Activated B cell treated with CpG ODN at 0.5 μM for 24 hours (primary cell): ENCODE measurements around the gene NDUFC1. TPM values are rescaled to one million over a fixed set of nuclear protein-coding genes. Genes with fewer than 3 reads are reported as not detected.

ENCODE experiments used
- ATAC-seq: fragments of 200-7000 bp; cut with Tn5 transposase; one replicate; pipeline ENCODE4 v1.10.0; 2021; ENCODE audit warnings: low read depth, mild to moderate bottlenecking, moderate library complexity
- CTCF ChIA-PET: fragments of 350-600 bp; sonication (Branson Sonifier 250); formaldehyde crosslinking; loops from one replicate; lab custom pipeline; 2021; ENCODE audit warnings: antibody characterized with exemption; lab: Charles Lee
- POLR2A ChIA-PET: fragments of 350-600 bp; sonication (Branson Sonifier 250); formaldehyde crosslinking; loops from one replicate; lab custom pipeline; 2021; ENCODE audit warnings: antibody characterized with exemption; lab: Charles Lee
- DNase-seq: peaks from one replicate; pipeline ENCODE4 v3.0.0; 2022
- H3K27ac Mint-ChIP-seq: one replicate; pipeline ENCODE4 v1.8.0; 2020; ENCODE audit warnings: mixed read lengths
- H3K27me3 Mint-ChIP-seq: one replicate; pipeline ENCODE4 v1.8.0; 2021; ENCODE audit warnings: mixed read lengths
- H3K36me3 Mint-ChIP-seq: one replicate; pipeline ENCODE4 v1.8.0; 2021; ENCODE audit warnings: low read depth, mixed read lengths
- H3K4me1 Mint-ChIP-seq: one replicate; pipeline ENCODE4 v1.8.0; 2021; ENCODE audit warnings: mixed read lengths
- H3K4me3 Mint-ChIP-seq: one replicate; pipeline ENCODE4 v1.8.0; 2020; ENCODE audit warnings: mild to moderate bottlenecking, mixed read lengths
- H3K9me3 Mint-ChIP-seq: one replicate; pipeline ENCODE4 v1.8.0; 2020; ENCODE audit warnings: mixed read lengths
- CTCF ChIP-seq: fragments of 200-600 bp; IDR thresholded peaks from one replicate; pipeline ENCODE4 v1.8.0; 2022; ENCODE audit warnings: antibody characterized with exemption, mild to moderate bottlenecking
- intact Hi-C: fragments of 100-400 bp; cut with micrococcal nuclease; formaldehyde crosslinking; loops from one replicate; pipeline ENCODE4 v1.15.1; 2024
- total RNA-seq: library from RNA; stranded (reverse); gene quantifications from 2 replicates; pipeline ENCODE4 v1.2.3, GENCODE V29; 2022

The NDUFC1 gene
- total RNA-seq, 1 donor from 2014 or later = 34.3 TPM

DNA sequence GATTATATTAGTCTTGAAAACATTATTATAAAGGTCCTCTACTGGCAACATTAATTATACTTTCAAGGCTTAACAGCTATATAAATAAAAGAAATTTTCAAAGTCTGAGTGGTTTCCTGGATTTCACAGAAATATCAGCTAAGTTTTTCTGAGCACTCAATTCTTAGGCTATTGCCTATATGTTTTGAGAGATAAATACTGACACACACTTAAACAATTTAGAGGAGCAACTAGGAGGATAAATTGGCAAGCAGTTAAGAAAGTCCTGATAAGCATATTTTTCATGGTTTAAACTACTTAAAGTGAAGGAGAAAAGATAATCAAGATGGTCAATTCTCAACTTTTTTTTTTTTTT lies 19.6 kb downstream of the NDUFC1 start:
- intact Hi-C loops = no loop called here
- Mint-ChIP-seq H3K4me1 (peaks cover 20% of the 10 kb centered on the region), H3K9me3 (peaks cover 4% of the 10 kb centered on the region), H3K4me3 (no peak overlapping the region), H3K36me3 (peaks cover 11% of the 10 kb centered on the region), H3K27ac (no peak overlapping the region), H3K27me3 (peaks cover 25% of the 10 kb centered on the region)
- ATAC-seq (no peak), DNase-seq (no peak)
- ChIA-PET CTCF (no interaction called here), POLR2A (interaction anchor here (0.7 kb wide), 1 partner anchor 8 kb away, joined by 4 read pairs; no protein-coding TSS in a partner anchor)
- TF ChIP-seq CTCF = no peak

DNA sequence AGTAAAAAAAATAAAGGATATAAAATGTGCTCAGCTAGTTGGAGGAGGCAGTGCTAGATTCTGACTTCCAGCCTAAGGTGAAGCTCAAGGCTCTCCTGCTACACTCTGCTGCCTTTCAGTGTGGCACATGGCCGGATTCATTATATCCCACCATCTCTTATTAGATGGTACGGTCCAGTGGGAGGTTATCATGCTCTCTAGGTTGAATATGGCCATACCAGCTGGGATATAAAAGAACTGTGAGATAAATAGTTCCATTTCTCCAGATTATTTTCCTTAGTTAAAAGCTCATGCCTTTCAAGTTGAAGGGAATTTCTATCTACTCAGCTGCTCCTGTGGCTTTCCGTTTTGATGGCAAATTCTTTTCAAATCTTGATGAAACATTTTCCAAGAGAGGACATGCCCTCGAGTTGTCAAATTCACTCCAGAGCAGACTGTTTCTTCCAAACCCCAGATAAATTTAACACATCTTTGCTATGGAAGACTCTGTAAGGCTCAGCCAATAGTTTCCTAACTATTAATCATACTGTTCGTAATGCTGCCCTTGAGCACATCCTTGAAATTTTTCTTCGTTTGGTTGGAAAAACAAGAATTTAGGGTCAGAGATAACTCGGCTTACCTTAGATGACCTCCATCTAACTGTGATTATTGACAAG lies 20.1 kb downstream of the NDUFC1 start:
- no peak overlapping the region for H3K4me3 Mint-ChIP-seq
- ATAC-seq = no peak
- ChIA-PET POLR2A (interaction anchor here (0.7 kb wide), 2 partner anchors 7 to 10 kb away, joined by 4 to 8 read pairs; no protein-coding TSS in a partner anchor), CTCF (no interaction called here)
- H3K4me1 Mint-ChIP-seq = peaks cover 20% of the 10 kb centered on the region
- intact Hi-C loops = no loop called here
- peaks cover 27% of the 10 kb centered on the region for H3K27me3 Mint-ChIP-seq
- H3K36me3 Mint-ChIP-seq = peaks cover 9% of the 10 kb centered on the region
- TF ChIP-seq CTCF = no peak
- H3K27ac Mint-ChIP-seq = no peak overlapping the region
- H3K9me3 Mint-ChIP-seq = peaks cover 4% of the 10 kb centered on the region
- no peak for DNase-seq

DNA sequence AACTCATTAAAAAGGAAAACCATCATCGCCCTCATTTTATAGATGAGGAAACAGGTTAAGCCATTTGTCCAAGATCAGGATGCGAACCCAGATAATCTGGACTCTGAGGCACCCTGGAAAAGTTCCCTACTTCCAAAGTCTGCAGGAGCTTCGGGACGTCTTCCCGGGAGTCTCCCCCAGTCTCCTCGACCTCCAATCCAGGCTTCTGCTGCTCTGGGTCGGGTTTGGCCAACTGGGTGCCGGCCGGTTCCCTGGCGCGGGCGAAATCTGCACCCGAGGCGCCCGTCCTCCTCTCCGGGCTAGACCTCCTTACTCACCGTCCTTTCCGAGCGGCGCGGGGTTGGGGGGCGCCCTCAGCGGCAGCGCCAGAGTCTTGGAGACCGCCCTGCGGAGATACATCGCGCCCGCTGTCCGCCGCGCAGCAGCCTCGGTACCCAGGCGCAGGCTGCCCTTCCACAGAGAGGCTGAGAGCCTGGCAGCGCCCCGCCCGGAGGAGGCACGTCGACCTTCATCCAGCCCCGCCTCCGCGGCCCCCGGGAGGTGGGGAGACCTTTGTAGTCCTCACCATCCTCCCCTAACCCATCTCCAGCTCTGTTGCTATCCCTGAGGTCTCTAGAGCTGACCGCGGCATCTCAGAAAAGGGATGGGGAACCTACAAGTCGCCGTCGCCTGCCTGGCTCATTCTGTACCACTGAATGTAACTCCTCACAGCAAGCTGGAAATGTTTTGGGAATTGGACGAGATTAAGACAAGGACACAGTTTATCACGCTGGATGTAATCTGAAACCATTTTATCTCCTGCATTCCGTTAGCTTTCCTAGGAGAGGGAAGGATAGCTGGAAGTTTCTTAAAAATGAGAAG lies 22.3 kb downstream of the NDUFC1 start, which contains the start of gene MGARP:
TSS of gene MGARP (minus strand) at position 466 of the 861 bp plus-strand sequence. CDS start at position 399, 67 bp downstream.
- H3K9me3 Mint-ChIP-seq = peaks cover 4% of the 10 kb centered on the region
- DNase-seq (peak; percentile 36), ATAC-seq (peak; percentile 68)
- CTCF ChIA-PET = interaction anchor here (1.7 kb wide), 1 partner anchor 16 kb away, joined by 8 read pairs; no protein-coding TSS in a partner anchor
- peak within 1 kb of the TSS; percentile 79 for H3K4me3 Mint-ChIP-seq
- intact Hi-C loops = loop anchor here (1.0 kb wide), 2 partner anchors 14 to 15 kb away; no protein-coding TSS in a partner anchor
- no peak within 1 kb of the TSS for H3K27ac Mint-ChIP-seq
- peaks cover 4% of the 10 kb centered on the region for H3K36me3 Mint-ChIP-seq
- no peak for TF ChIP-seq CTCF
- peaks cover 32% of the 10 kb centered on the region for H3K27me3 Mint-ChIP-seq
- H3K4me1 Mint-ChIP-seq = peaks cover 20% of the 10 kb centered on the region
- POLR2A ChIA-PET = interaction anchor here (0.6 kb wide), 1 partner anchor 10 kb away, joined by 3 read pairs; no protein-coding TSS in a partner anchor

- POLR2A ChIA-PET = interaction anchor here (0.6 kb wide), 1 partner anchor 9 kb away, joined by 3 read pairs; no protein-coding TSS in a partner anchor
- peak; percentile 52 for ATAC-seq
These were observed 23.1 kb downstream of the NDUFC1 start for GRCh38 chr4:139278912-139279759.

More at GRCh38 chr4:139278912-139279759, 23.1 kb downstream of the NDUFC1 start:
- no peak overlapping the region for H3K27ac Mint-ChIP-seq
- H3K4me1 Mint-ChIP-seq = peaks cover 20% of the 10 kb centered on the region
- H3K4me3 Mint-ChIP-seq = peak overlapping the region; percentile 79
- DNase-seq = no peak
- TF ChIP-seq CTCF = no peak
- peaks cover 32% of the 10 kb centered on the region for H3K27me3 Mint-ChIP-seq
- no peaks in the 10 kb centered on the region for H3K9me3 Mint-ChIP-seq
- no peaks in the 10 kb centered on the region for H3K36me3 Mint-ChIP-seq
- intact Hi-C loops = loop anchor here (1.0 kb wide), 2 partner anchors 13 to 16 kb away; no protein-coding TSS in a partner anchor
- CTCF ChIA-PET = interaction anchor here (1.7 kb wide), 1 partner anchor 16 kb away, joined by 8 read pairs; no protein-coding TSS in a partner anchor
